Prostate gland (tissue), 2 donors: ENCODE data around the gene COP1. TPM values are rescaled to one million over a fixed set of nuclear protein-coding genes. Genes with fewer than 3 reads are reported as not detected.

Source experiments
- DNase-seq: peaks from one replicate; pipeline ENCODE4 v3.0.0-alpha.2; 2019; ENCODE audit warnings: low spot score
- H3K27ac ChIP-seq, 2 donors: fragments of 200-600 bp; sonication (generic); 2 replicates each; pipeline ENCODE4 v1.5.1; 2017 to 2019
- H3K27me3 ChIP-seq: fragments of 200-600 bp; sonication (generic); replicated peaks from 2 replicates; pipeline ENCODE4 v1.5.1; 2019; ENCODE audit not compliant: insufficient read depth
- H3K36me3 ChIP-seq, 2 donors: fragments of 200-600 bp; sonication (generic); 1 replicate in 1 of 2; 2 replicates in 1 of 2; pipeline versions ENCODE4 v1.5.1 to v1.8.1; 2017 to 2019
- H3K4me1 ChIP-seq: fragments of 200-600 bp; sonication (generic); replicated peaks from 2 replicates; pipeline ENCODE4 v1.5.1; 2019
- H3K4me3 ChIP-seq, 2 donors: fragments of 200-600 bp; sonication (generic); 2 replicates each; pipeline ENCODE4 v1.5.1; 2017 to 2019
- H3K9me3 ChIP-seq: fragments of 200-600 bp; sonication (generic); 2 replicates; pipeline ENCODE4 v1.5.1; 2017
- POLR2A ChIP-seq: fragments of 450-650 bp; IDR thresholded peaks from one replicate; pipeline ENCODE4 v1.6.1; 2016; ENCODE audit warnings: antibody characterized with exemption, mild to moderate bottlenecking
- POLR2AphosphoS5 ChIP-seq: sonication (generic); formaldehyde crosslinking; IDR thresholded peaks from one replicate; pipeline ENCODE4 v1.6.1; 2017; ENCODE audit warnings: antibody characterized with exemption
- WGBS: methylation state at CpG from one replicate; pipeline ENCODE4 v1.1.5; 2018; 5-methylcytosine and 5-hydroxymethylcytosine counted together
- intact Hi-C: fragments of 100-400 bp; cut with DNase I; formaldehyde crosslinking; loops from one replicate; pipeline ENCODE4 v1.14.2; 2022
- total RNA-seq, 2 donors: library from RNA; depleted of rRNA; stranded (reverse); fragments of >200 nt; gene quantifications; one replicate each; pipeline ENCODE4 v1.1.0, GENCODE V29; 2016
- TF ChIP-seq, protein P1 (sequence below), 4 experiments: fragments of 200-600 bp in 2 of 4; fragments of 450-650 bp in 2 of 4; sonication (generic) in 2 of 4; IDR thresholded peaks; 1 replicate in 3 of 4; 2 replicates in 1 of 4; pipeline ENCODE4 v1.5.1; 2016 to 2019; ENCODE audit warnings: antibody characterized with exemption in 4 of 4, mild to moderate bottlenecking in 2 of 4, moderate library complexity in 2 of 4

COP1 gene
- 10 to 100 TPM; 53.3 to 60.4 TPM for total RNA-seq

DNA sequence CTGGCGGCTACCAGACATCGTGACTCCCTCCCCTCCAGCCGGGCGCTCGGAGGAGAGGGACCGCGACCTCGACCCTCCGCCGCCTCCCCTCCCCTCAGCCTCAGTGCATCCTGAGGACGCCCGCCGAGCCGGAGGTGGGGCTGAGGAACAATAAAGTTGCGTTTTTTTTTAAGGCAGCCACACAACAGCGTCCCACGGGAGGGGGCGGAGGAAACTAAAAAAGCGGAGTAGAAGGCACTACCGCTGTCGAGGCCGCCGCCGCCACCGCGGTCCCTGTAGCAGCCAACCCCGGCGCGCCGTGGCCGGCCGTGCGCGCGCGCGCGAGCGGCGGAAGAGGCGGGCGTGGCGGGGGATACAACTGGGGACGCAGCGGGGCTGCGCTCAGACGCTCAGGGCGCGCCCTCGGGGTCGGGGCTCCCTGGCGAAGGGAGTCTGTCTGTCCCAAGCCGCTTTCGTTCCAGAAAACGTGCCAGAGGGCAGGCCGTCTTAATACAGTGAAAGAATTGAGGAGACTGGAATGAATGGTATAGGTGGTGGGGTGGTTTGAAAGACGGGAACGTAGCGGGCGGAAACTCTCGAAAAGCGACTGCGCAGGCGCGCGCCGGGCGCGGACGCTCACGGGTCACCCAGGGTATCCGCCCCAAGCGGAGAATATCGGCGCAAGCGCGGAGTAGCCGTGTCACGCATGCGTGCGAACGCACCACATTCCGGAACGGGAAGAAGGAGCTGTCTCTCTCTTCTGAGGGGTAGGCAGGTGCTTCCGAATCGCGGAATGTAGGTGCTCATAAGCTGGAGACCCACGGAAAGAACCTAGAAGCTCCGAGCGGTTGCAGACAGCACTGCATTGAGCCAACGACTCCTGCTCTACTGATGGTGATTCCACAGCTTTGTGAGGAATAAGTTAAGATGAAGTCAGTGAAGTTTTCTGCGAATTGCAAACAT is at the start of gene COP1:
Gene COP1 (minus strand): TSS at position 326 of the 942 bp plus-strand sequence. CDS start 308 bp downstream, at position 18.
- Histone ChIP-seq H3K4me3 (peak within 1 kb of the TSS; percentile 87 to 97), H3K27me3 (no peaks in the 10 kb centered on the region), H3K36me3 (no peaks in the 10 kb centered on the region), H3K9me3 (no peaks in the 10 kb centered on the region), H3K27ac (peak within 1 kb of the TSS; percentile 90 to 95), H3K4me1 (no peaks in the 10 kb centered on the region)
- intact Hi-C loops = no loop called here
- under 1% methylated on average over 91 of the region's 92 CpGs for WGBS
- peak; percentile 50 for TF ChIP-seq POLR2A
- peak; percentile 92 for TF ChIP-seq POLR2AphosphoS5
- TF ChIP-seq, protein P1, sequence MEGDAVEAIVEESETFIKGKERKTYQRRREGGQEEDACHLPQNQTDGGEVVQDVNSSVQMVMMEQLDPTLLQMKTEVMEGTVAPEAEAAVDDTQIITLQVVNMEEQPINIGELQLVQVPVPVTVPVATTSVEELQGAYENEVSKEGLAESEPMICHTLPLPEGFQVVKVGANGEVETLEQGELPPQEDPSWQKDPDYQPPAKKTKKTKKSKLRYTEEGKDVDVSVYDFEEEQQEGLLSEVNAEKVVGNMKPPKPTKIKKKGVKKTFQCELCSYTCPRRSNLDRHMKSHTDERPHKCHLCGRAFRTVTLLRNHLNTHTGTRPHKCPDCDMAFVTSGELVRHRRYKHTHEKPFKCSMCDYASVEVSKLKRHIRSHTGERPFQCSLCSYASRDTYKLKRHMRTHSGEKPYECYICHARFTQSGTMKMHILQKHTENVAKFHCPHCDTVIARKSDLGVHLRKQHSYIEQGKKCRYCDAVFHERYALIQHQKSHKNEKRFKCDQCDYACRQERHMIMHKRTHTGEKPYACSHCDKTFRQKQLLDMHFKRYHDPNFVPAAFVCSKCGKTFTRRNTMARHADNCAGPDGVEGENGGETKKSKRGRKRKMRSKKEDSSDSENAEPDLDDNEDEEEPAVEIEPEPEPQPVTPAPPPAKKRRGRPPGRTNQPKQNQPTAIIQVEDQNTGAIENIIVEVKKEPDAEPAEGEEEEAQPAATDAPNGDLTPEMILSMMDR (IDR thresholded peaks at IDR 0.05) = peak in 2 of 4 experiments; percentile 37 to 52
- DNase-seq = peak; percentile 96

DNA sequence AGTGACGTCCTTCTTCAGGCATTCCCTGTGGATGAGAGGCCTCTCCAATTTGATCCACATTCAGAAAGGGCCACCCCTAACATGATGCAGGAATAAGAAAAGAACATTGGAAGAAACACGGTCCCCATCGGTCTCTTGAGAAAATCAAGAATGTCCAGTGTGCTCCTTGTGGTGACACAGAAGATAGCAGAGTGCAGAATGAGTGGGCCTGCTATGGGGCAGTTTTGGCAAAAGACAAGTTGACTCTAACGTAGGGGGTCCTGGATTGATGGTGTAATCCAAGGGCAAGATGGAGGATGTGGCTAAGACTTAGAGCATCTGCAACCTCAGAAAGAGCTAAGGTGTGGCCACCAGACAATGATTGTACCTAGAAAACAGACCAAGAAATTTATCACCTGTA is 45.1 kb upstream of the COP1 start:
- DNase-seq = no peak
- TF ChIP-seq POLR2A = no peak
- TF ChIP-seq, protein P1 (IDR thresholded peaks at IDR 0.05) = no peak
- TF ChIP-seq POLR2AphosphoS5 = no peak
- H3K9me3 ChIP-seq = no peaks in the 10 kb centered on the region
- intact Hi-C loops = no loop called here
- H3K4me3 ChIP-seq = no peak overlapping the region
- H3K27me3 ChIP-seq = no peaks in the 10 kb centered on the region
- no peak overlapping the region for H3K27ac ChIP-seq
- H3K4me1 ChIP-seq = no peaks in the 10 kb centered on the region
- no peaks in the 10 kb centered on the region for H3K36me3 ChIP-seq
- 97% methylated on average over 4 of the region's 4 CpGs for WGBS

DNA sequence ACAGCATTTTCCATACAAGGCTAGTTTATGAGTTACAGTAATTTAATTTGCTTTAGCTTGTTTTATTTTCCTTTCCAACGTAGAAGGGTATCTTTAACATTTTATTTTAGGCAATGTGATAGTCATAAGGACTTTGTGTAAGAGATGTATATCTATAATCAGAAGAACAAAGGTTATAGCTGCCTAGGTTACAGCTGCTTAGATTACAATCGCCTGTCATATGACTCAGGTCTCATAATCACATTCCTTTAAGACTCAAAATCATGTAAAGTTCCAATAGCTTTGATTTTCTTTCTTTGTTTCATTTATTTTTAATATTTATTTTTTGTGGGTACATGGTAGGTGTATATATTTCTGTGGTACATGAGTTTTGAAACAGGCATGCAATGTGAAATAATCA is 37.8 kb upstream of the COP1 start:
- intact Hi-C loops = no loop called here
- no peaks in the 10 kb centered on the region for H3K36me3 ChIP-seq
- 45% methylated on average over 2 of the region's 2 CpGs for WGBS
- no peak for DNase-seq
- no peaks in the 10 kb centered on the region for H3K27me3 ChIP-seq
- no peak overlapping the region for H3K27ac ChIP-seq
- TF ChIP-seq, protein P1 (IDR thresholded peaks at IDR 0.05) = no peak
- TF ChIP-seq POLR2AphosphoS5 (no peak), POLR2A (no peak)
- H3K4me1 ChIP-seq = no peaks in the 10 kb centered on the region
- H3K4me3 ChIP-seq = no peak overlapping the region
- no peaks in the 10 kb centered on the region for H3K9me3 ChIP-seq

DNA sequence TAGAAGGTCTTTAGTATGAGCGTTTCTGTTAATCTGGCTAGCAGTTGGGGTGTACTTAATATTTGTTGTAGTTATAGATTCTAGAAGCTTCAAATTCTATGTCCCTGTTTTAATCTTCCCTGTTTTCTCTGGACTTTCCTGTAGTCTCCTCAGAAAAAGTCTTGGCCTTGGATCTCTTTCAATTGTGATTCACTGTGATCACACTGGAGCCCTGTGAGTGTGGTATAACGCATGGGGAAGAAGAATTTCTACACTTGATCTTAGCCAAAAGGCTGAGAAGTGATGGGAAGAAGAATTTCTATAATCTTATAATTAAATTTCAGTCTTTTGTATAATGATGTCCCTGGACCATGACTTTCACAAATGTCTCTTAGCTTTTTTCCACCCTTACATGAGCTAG is 36.7 kb upstream of the COP1 start:
- Histone ChIP-seq H3K4me1 (no peaks in the 10 kb centered on the region), H3K9me3 (no peaks in the 10 kb centered on the region), H3K27me3 (no peaks in the 10 kb centered on the region), H3K4me3 (no peak overlapping the region), H3K27ac (no peak overlapping the region), H3K36me3 (no peaks in the 10 kb centered on the region)
- DNase-seq = no peak
- intact Hi-C loops = no loop called here
- TF ChIP-seq POLR2A = no peak
- no peak for TF ChIP-seq POLR2AphosphoS5
- TF ChIP-seq, protein P1 (IDR thresholded peaks at IDR 0.05) = no peak
- WGBS = 87% methylated on average over 2 of the region's 2 CpGs
